Thymus (tissue), 11 donors: Measurements from ENCODE around the gene DBR1. TPM values are rescaled to one million over a fixed set of nuclear protein-coding genes. Genes with fewer than 3 reads are reported as not detected.
A peak's percentile ranks its signal among the peaks of the same experiment; 100 is the strongest.

Experiments
- DNase-seq, 9 donors: peaks; one replicate each; pipeline ENCODE4 v3.0.0-alpha.2; 2013; ENCODE audit warnings: low spot score in 9 of 9, low read depth in 6 of 9, missing footprints in 1 of 9
- H3K27ac ChIP-seq, 2 donors: one replicate each; pipeline ENCODE4 v1.5.1; 2013; ENCODE audit warnings: control low read depth in 1 of 2, low read depth in 1 of 2, low read length in 1 of 2, mild to moderate bottlenecking in 1 of 2, moderate library complexity in 1 of 2
- H3K27me3 ChIP-seq, 2 donors: one replicate each; pipeline ENCODE4 v1.5.1; 2013; ENCODE audit warnings: low read length in 1 of 2; ENCODE audit not compliant: control insufficient read depth in 2 of 2, insufficient read depth in 1 of 2
- H3K36me3 ChIP-seq, 2 donors: one replicate each; pipeline ENCODE4 v1.5.1; 2013; ENCODE audit warnings: low read length in 1 of 2, mild to moderate bottlenecking in 1 of 2, moderate library complexity in 1 of 2; ENCODE audit not compliant: control insufficient read depth in 2 of 2, insufficient read depth in 2 of 2
- H3K4me1 ChIP-seq, 2 donors: one replicate each; pipeline ENCODE4 v1.5.1; 2013; ENCODE audit warnings: low read length in 2 of 2; ENCODE audit not compliant: control insufficient read depth in 2 of 2, insufficient read depth in 2 of 2
- H3K4me3 ChIP-seq, 2 donors: one replicate each; pipeline ENCODE4 v1.5.1; 2013; ENCODE audit warnings: low read length in 2 of 2, control low read depth in 1 of 2, mild to moderate bottlenecking in 1 of 2
- H3K9me3 ChIP-seq, 2 donors: one replicate each; pipeline ENCODE4 v1.5.1; 2013; ENCODE audit warnings: low read length in 1 of 2, mild to moderate bottlenecking in 1 of 2; ENCODE audit not compliant: control insufficient read depth in 2 of 2, insufficient read depth in 1 of 2
- whole genome bisulfite sequencing: extraction: QIAGEN DNeasy Blood & Tissue Kit; methylation state at CpG from one replicate; pipeline ENCODE4 v1.1.7; 2013; 5-methylcytosine and 5-hydroxymethylcytosine counted together
- polyA plus RNA-seq: library from polyadenylated mRNA; stranded (reverse); fragments of 200-250 nt; gene quantifications from one replicate; pipeline ENCODE4 v1.2.3, GENCODE V29; 2013
- total RNA-seq: library from RNA; stranded (reverse); fragments of 120-200 nt; gene quantifications from one replicate; pipeline ENCODE4 v1.2.4, GENCODE V29; 2013
- donor health status: healthy.

Gene DBR1
- total and polyA plus RNA-seq, 2 donors, result 12.7 to 16.4 TPM

DNA sequence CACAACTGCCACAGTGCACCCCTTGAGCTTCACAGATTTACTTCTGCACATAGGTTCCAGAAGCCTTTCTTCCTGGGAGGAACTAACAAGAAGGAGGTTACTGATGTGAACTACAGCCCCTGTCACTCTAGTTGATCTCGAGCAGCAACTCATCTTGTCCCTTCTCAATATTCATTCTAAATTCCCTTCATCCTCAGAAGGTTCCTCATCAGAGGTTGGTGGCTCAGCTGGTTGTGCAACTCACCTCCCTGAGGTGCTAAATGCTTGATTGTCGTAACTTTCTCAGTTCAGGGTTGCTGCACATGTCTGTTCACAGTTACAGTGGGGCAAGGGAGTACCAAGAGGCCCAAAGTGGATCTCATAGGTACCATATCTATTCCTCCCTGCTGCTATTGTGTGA, 36.9 kb downstream of the DBR1 start:
- H3K9me3 ChIP-seq, result no peaks in the 10 kb centered on the region
- H3K27ac ChIP-seq, result no peak overlapping the region
- no peaks in the 10 kb centered on the region for H3K36me3 ChIP-seq
- 84% methylated on average over 2 of the region's 2 CpGs for WGBS
- H3K4me1 ChIP-seq, result no peaks in the 10 kb centered on the region
- no peak overlapping the region for H3K4me3 ChIP-seq
- DNase-seq, result no peak
- H3K27me3 ChIP-seq, result no peaks in the 10 kb centered on the region

DNA sequence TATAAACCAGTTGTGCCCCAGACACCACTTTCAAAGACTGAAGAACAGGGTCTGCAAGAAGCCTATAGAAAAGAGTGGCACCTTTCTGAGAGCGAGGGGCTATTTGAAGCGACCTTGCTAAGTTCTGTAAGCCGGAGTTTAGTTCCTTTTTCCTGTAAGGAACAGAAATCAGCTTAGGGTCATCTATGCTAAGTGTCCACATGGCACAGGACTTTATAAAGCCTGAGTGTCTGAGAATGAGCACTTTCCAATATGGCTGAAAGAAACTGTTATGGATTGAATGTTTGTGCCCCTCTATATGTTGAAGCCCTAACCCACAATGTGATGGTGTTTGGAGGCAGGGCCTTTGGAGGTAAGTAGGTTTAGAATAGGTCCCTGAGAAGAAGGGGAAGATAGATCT, 38.5 kb downstream of the DBR1 start:
- no peak for DNase-seq
- H3K4me1 ChIP-seq, result no peaks in the 10 kb centered on the region
- H3K27me3 ChIP-seq, result no peaks in the 10 kb centered on the region
- WGBS, result 96% methylated on average over 3 of the region's 3 CpGs
- H3K4me3 ChIP-seq, result no peak overlapping the region
- H3K9me3 ChIP-seq, result no peaks in the 10 kb centered on the region
- no peak overlapping the region for H3K27ac ChIP-seq
- no peaks in the 10 kb centered on the region for H3K36me3 ChIP-seq

DNA sequence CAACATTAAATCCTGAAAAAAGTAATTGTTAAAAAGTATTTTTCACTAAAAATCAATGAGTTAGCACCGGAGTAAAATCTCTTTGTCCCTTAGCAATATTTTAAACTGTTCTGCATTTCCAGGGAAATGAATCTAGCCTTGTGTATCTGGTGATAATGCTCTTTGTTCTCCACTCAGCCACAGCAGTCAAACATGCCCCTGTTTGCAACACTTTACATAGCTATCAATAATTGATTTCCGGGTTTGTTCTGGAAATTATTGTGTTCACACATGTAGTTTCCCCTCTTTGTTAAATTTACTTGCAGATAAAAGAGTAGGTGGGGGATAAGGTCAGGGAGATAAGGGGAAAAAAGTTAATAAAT, 38.9 kb downstream of the DBR1 start:
- no peaks in the 10 kb centered on the region for H3K4me1 ChIP-seq
- H3K4me3 ChIP-seq, result no peak overlapping the region
- H3K27me3 ChIP-seq, result no peaks in the 10 kb centered on the region
- WGBS, result 87% methylated on average over 2 of the region's 2 CpGs
- H3K36me3 ChIP-seq, result no peaks in the 10 kb centered on the region
- H3K27ac ChIP-seq, result no peak overlapping the region
- no peaks in the 10 kb centered on the region for H3K9me3 ChIP-seq
- no peak for DNase-seq

GRCh38 chr3:138135146-138135832, 39.4 kb downstream of the DBR1 start:
- Histone ChIP-seq H3K4me3 (no peak overlapping the region), H3K27ac (no peak overlapping the region), H3K4me1 (no peaks in the 10 kb centered on the region), H3K36me3 (no peaks in the 10 kb centered on the region), H3K27me3 (no peaks in the 10 kb centered on the region), H3K9me3 (no peaks in the 10 kb centered on the region)
- DNase-seq, result no peak
- 46% methylated on average over 3 of the region's 3 CpGs for WGBS

DNA sequence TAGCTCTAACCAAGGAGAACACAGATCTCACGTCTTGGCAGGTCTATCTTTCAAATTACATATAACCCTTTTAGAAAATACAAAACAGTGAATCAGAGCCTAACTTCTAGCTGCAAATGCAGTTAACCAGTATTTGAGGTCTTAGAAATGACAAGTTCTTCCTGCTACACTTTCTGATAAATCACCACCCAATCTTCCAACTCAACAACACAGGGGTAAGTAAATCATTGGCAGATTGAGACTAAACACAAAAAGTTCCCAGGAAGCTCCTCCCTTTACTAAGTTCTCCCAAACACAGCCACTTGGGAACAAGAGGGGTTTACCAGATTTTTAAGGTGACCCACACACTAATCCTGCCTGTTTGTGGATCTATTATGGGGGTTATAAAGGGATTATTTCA, 42.5 kb downstream of the DBR1 start, which contains the start of gene A4GNT:
Gene A4GNT, minus strand, starts transcription at position 152 of the 400 bp plus-strand sequence. CDS start 1,134 bp downstream, outside the sequence.
- Histone ChIP-seq H3K27me3 (no peaks in the 10 kb centered on the region), H3K36me3 (no peaks in the 10 kb centered on the region), H3K4me1 (no peaks in the 10 kb centered on the region), H3K27ac (no peak within 1 kb of the TSS), H3K4me3 (no peak within 1 kb of the TSS), H3K9me3 (no peaks in the 10 kb centered on the region)
- WGBS, result 92% methylated on average over 1 of the region's 1 CpG
- no peak for DNase-seq

- Histone ChIP-seq H3K4me1 (no peaks in the 10 kb centered on the region), H3K4me3 (no peak overlapping the region), H3K9me3 (peaks cover 0 to 3% of the 10 kb centered on the region in 2 donors), H3K27me3 (no peaks in the 10 kb centered on the region), H3K36me3 (no peaks in the 10 kb centered on the region), H3K27ac (no peak overlapping the region)
- no peak for DNase-seq
- 94% methylated on average over 1 of the region's 1 CpG for WGBS
These were observed 46.9 kb downstream of the DBR1 start for GRCh38 chr3:138127636-138128365.

GRCh38 chr3:138125548-138126221, 49.0 kb downstream of the DBR1 start:
- no peak for DNase-seq
- Histone ChIP-seq H3K9me3 (peaks cover 0 to 3% of the 10 kb centered on the region in 2 donors), H3K4me3 (no peak overlapping the region), H3K27me3 (no peaks in the 10 kb centered on the region), H3K27ac (peak overlapping the region in 1 of 2 donors; percentile 25), H3K4me1 (no peaks in the 10 kb centered on the region), H3K36me3 (no peaks in the 10 kb centered on the region)
- WGBS, result 92% methylated on average over 5 of the region's 5 CpGs

DNA sequence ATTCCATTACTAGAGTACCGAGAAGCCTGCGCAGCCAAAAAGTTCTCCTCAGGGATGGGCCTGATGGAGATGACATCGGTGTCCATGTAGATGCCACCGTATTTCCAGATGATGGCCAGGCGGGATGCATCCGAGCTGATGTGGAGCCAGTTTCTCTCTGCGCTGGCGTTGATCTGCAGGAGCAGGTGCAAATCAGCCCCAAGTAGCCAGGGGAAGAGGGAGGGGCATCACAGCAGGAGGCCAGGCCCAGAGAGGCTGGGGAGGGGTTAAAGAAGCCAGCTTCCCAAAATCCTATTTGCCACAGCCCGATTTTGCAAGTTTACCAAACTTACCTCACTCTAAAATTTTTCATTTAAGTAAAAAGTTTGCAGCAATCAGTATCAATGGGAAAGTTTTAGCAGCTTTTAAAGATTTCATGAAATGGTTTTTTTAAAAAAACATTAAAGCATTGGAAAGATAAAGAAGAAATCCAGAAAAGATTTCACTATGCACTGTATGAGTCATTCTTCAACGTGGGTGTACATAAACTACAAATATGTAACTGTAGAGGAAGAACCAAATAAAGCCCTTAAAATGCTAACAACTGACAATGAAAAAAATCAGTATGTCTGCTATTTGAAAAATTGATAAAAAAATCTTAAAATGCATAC, 49.9 kb downstream of the DBR1 start:
- Histone ChIP-seq H3K4me3 (no peak overlapping the region), H3K27me3 (no peaks in the 10 kb centered on the region), H3K36me3 (no peaks in the 10 kb centered on the region), H3K27ac (peak overlapping the region in 1 of 2 donors; percentile 13), H3K9me3 (peaks cover 0 to 3% of the 10 kb centered on the region in 2 donors), H3K4me1 (no peaks in the 10 kb centered on the region)
- 92% methylated on average over 10 of the region's 10 CpGs for WGBS
- DNase-seq, result no peak

- no peaks in the 10 kb centered on the region for H3K4me1 ChIP-seq
- DNase-seq, result no peak
- H3K36me3 ChIP-seq, result no peaks in the 10 kb centered on the region
- no peak overlapping the region for H3K4me3 ChIP-seq
- H3K27ac ChIP-seq, result no peak overlapping the region
- WGBS, result 96% methylated on average over 6 of the region's 6 CpGs
- H3K9me3 ChIP-seq, result peaks cover 0 to 3% of the 10 kb centered on the region in 2 donors
- H3K27me3 ChIP-seq, result peaks cover 0 to 2% of the 10 kb centered on the region in 2 donors
These were observed 50.5 kb downstream of the DBR1 start for GRCh38 chr3:138124188-138124587.
